Measurements from ENCODE around the gene ATRN.
"Not testable (repeated sequence)": the region's sequence is repeated elsewhere in the genome, so short reads cannot be mapped to it uniquely, and the experiment has no call there.

Gene ATRN

GRCh38 chr20:3471397-3472021 lies 691 bp downstream of the ATRN start:
- DNase-seq: no peak

DNA sequence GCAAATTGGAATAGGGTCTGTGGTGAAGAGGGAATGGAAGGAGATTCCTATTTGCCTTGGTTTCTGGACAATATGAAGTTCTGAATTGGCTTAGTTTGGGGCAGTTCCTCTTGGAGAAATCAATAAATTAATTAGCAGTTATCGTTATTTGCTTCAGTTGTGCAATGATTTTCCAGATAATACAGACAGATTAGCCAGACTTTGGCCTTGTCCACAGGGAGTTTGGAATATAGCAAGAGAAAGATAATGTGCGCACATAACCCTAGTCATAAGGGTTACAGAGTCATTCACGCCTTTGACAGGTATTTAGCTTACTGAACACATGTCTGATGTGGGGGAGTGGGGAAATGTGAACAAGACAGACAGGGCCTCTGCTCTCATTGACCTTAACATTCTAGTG lies 1.3 kb downstream of the ATRN start:
- no peak for DNase-seq

- DNase-seq: no peak
Measured at GRCh38 chr20:3473324-3473723, 2.5 kb downstream of the ATRN start.

- DNase-seq: no peak
Measured at GRCh38 chr20:3473944-3474343, 3.1 kb downstream of the ATRN start.

- DNase-seq: not testable (repeated sequence)
Measured at GRCh38 chr20:3477003-3477860, 6.4 kb downstream of the ATRN start.

DNA sequence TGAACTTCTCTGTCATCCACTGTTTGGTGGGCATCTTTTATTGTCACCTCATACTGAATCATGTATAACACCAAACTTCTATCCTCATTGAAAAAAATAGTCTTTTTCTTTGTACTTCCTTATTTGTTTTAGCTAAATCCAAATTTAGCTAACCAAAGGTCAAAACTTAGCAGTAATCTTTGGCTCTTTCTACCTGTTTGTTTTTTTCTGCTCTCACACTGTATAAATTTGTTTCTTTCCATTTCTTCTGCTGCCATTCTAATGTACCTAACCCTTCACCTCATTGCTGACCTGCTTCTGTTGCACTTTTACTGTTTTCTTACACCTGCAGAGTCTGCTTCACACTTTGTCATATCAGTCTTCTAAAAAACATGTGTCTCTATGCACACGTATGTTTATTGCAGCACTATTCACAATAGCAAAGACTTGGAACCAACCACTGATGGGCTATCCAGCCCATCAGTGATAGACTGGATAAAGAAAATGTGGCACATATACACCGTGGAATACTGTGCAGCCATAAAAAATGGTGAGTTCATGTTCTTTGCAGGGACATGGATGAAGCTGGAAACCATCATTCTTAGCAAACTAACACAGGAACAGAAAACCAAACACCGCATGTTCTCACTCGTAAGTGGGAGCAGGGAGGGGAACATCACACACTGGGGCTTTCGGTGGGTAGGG lies 7.2 kb downstream of the ATRN start:
- DNase-seq: no peak

DNA sequence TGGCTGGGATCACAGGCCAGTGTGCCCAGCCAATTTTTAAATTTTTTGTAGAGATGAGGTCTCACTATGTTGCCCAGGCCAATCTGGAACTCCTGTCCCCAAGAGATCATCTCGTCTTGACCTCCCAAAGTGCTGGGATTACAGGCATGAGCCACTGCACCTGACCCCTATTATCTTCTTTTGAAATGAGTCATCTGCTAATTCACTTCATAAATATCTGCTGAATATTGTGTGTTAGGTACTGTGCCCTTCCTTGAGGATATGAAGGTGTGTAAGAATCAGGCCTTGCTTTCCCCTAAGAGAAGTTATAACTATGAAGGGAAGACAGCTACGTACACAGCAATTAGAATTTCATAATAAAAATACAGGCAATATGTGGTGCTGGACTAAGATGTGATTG lies 8.2 kb downstream of the ATRN start:
- DNase-seq: no peak

DNA sequence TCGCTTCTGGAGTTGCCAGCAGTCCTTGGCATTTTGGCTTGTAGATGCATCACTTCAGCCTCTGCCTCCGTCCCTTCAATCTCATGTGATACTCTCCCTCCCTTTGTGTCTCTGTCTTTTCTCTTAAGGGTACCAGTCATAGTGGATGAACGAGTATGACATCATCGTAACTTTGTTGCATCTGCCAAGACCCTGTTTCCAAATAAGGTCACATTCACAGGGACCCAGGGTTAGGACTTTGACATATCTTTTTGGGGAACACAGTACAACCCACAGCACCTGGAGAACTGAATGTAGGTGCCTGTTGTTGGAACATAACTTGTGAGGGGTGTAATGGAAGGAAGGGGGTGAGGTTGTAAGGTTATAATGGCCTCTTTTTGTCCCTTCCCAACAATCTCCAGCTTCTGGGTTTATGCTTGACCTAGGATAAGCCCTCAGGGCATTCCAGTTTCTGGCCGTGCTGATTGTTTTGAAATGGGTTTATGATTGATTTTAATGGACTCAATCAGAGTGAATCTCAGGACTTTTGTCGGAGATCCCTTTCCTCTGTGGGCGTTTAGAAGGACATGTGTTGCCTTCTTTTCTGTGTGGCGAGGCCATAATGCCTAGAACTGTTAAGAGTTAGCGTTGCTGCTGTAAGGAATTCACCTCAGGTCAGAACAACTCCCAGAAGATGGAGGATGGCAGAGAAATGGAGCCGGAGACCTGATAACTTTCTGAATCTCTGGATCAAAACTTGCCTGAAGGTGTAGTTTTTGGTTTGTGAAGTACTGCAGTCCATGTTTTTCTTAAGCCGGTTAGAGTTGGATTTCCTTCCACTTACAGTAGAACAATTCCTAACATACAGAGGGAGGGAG lies 9.2 kb downstream of the ATRN start:
- no peak for DNase-seq

- DNase-seq: no peak
Measured at GRCh38 chr20:3483309-3483708, 12.5 kb downstream of the ATRN start.

GRCh38 chr20:3483784-3484183 lies 13.0 kb downstream of the ATRN start:
- no peak for DNase-seq

GRCh38 chr20:3485913-3486312 lies 15.1 kb downstream of the ATRN start:
- no peak for DNase-seq

- DNase-seq: no peak
Measured at GRCh38 chr20:3486850-3487249, 16.0 kb downstream of the ATRN start.

GRCh38 chr20:3492669-3493068 lies 21.9 kb downstream of the ATRN start:
- DNase-seq: no peak

DNA sequence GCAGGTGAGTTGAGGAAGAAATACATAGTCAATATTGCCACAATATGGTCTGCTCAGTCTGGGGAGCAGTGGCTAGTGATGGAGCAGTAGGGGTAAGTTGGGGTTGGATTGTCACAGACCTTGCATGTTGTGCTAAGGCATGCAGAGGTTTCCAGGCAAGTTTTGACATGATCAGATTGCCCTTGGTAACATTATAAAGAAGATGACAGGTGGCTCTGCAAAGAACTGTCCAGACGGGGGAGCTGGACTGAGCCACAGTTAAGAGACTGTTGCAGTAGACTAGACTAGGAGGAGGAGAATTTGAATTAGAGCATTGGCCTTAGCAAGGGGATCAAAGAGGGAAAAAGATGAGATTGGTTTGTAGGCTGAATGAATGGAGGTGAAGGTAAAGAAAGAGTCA lies 23.4 kb downstream of the ATRN start:
- DNase-seq: no peak

DNA sequence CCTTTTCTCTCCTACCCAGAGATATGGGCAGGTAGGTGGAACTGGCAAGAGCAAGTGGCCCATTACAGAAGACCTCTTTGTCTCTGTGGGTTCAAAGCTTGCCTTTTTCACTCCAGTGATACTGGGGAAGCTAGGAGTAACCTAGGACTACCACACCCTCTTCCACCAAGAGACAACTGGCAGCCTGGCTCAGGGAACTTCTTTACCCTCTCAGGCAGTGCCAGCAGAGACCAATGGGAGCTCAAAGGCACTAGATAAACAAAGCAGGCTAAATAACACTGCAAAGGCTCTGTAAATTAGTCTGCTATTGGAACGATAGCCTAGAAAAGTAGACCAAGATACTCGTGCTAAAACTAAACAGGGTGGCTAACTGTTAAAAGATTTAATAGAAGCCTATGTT lies 32.1 kb downstream of the ATRN start:
- no peak for DNase-seq

- no peak for DNase-seq
Measured at GRCh38 chr20:3505148-3505547, 34.3 kb downstream of the ATRN start.

GRCh38 chr20:3509064-3509463 lies 38.2 kb downstream of the ATRN start:
- DNase-seq: no peak

- DNase-seq: no peak
Measured at GRCh38 chr20:3510110-3510509, 39.3 kb downstream of the ATRN start.

DNA sequence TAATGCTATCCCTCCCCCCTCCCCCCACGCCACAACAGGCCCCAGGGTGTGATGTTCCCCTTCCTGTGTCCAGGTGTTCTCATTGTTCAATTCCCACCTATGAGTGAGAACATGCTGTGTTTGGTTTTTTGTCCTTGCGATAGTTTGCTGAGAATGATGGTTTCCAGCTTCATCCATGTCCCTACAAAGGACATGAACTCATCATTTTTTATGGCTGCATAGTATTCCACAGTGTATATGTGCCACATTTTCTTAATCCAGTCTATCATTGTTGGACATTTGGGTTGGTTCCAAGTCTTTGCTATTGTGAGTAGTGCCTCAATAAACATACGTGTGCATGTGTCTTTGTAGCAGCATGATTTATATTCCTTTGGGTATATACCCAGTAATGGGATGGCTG lies 41.4 kb downstream of the ATRN start:
- DNase-seq: not testable (repeated sequence)

DNA sequence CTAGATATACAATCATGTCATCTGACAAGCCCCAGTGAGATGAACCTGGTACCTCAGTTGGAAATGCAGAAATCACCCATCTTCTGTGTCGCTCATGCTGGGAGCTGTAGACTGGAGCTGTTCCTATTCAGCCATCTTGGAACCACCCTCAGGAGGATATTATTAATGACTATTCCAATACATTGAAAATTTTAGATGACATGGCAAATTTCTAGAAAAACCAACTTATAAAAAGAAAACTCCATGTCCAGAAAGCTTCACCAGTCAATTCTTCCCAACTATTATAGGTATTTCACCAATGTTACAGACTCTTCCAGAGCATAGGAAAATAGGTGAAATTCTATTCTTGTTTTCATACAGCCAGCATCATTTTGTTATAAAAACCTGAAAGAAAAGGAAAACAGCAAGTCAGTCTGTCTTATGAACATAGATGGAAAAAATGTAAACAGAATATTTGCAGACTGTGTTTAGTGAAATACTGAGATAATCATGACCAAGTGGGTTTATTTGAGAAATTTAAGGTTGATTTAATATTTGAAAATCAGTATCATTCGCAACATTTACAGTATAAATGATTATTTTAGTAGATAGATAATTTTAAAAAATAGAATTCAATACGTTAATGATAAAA lies 43.3 kb downstream of the ATRN start:
- DNase-seq: no peak

DNA sequence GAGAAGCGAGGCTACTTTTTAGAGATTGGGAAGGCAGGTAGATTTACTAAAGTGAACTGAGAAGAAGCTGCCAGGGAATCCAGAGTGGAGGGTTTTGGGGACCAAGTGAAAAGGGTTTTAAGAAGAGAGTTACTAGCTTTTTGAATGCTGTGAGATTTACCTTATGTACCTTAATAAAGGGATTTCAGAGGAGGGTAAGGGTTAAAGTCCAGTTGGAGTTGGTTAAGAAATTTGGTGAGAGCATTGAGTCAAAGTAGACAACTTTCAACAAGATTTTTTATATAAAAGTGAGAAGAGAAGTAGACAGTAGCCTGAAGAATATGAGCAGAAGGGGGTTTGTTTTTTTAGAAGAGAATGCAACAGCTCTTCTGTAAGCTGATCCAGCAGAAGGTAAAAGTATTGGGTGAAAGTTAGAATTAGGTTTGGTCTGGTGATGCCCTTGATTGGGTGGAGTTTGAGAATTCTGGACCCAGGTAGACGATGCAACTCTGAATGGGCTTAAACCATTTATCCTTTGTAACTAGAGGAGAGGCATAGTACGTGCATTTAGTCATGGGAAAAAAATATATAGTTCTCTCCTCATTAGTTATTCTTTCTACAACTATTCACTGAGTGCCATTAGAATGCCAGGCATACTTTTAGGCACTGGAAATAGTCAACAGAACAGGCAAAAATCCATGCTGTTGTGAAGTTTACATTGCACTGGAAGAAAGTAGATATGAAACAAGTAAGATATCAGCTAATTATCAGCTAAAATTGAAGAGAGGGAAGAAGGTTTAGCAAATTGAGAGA lies 44.8 kb downstream of the ATRN start:
- DNase-seq: no peak

Measured in suppressor macrophage treated with lipopolysaccharide for 4 hours (primary cell).